ENCODE results near the gene FAM168B.

Gene FAM168B

GRCh38 chr2:131056932-131057287 is 36.4 kb downstream of the FAM168B start:
- Histone ChIP-seq H3K9me3 (ENCODE audit: control insufficient read depth, low read length) (no peaks in the 10 kb centered on the region), H3K4me1 (ENCODE audit: control insufficient read depth, insufficient read depth, low read length, poor library complexity, severe bottlenecking) (no peaks in the 10 kb centered on the region), H3K4me3 (ENCODE audit: insufficient read depth, low read depth, low read length, poor library complexity, severe bottlenecking) (no peak overlapping the region), H3K27ac (ENCODE audit: insufficient read depth, low read length, poor library complexity, severe bottlenecking) (no peak overlapping the region), H3K27me3 (replicated peaks; ENCODE audit: control insufficient read depth, insufficient read depth, low read length, poor library complexity, severe bottlenecking) (no peaks in the 10 kb centered on the region), H3K36me3 (ENCODE audit: control insufficient read depth, insufficient read depth, low read length) (peaks cover 63% of the 10 kb centered on the region)
- no peak for DNase-seq

- no peak for DNase-seq
- Histone ChIP-seq H3K4me1 (ENCODE audit: control insufficient read depth, insufficient read depth, low read length, poor library complexity, severe bottlenecking) (no peaks in the 10 kb centered on the region), H3K4me3 (ENCODE audit: insufficient read depth, low read depth, low read length, poor library complexity, severe bottlenecking) (no peak overlapping the region), H3K9me3 (ENCODE audit: control insufficient read depth, low read length) (no peaks in the 10 kb centered on the region), H3K27ac (ENCODE audit: insufficient read depth, low read length, poor library complexity, severe bottlenecking) (no peak overlapping the region), H3K36me3 (ENCODE audit: control insufficient read depth, insufficient read depth, low read length) (peaks cover 68% of the 10 kb centered on the region), H3K27me3 (replicated peaks; ENCODE audit: control insufficient read depth, insufficient read depth, low read length, poor library complexity, severe bottlenecking) (no peaks in the 10 kb centered on the region)
Observed at GRCh38 chr2:131056204-131056931, 36.9 kb downstream of the FAM168B start.

GRCh38 chr2:131055169-131056065 is 37.8 kb downstream of the FAM168B start:
- Histone ChIP-seq H3K9me3 (ENCODE audit: control insufficient read depth, low read length) (no peaks in the 10 kb centered on the region), H3K27ac (ENCODE audit: insufficient read depth, low read length, poor library complexity, severe bottlenecking) (no peak overlapping the region), H3K4me3 (ENCODE audit: insufficient read depth, low read depth, low read length, poor library complexity, severe bottlenecking) (no peak overlapping the region), H3K27me3 (replicated peaks; ENCODE audit: control insufficient read depth, insufficient read depth, low read length, poor library complexity, severe bottlenecking) (no peaks in the 10 kb centered on the region), H3K36me3 (ENCODE audit: control insufficient read depth, insufficient read depth, low read length) (peaks cover 78% of the 10 kb centered on the region), H3K4me1 (ENCODE audit: control insufficient read depth, insufficient read depth, low read length, poor library complexity, severe bottlenecking) (no peaks in the 10 kb centered on the region)
- no peak for DNase-seq

GRCh38 chr2:131054488-131054887 is 38.8 kb downstream of the FAM168B start:
- Histone ChIP-seq H3K36me3 (ENCODE audit: control insufficient read depth, insufficient read depth, low read length) (peaks cover 86% of the 10 kb centered on the region), H3K4me3 (ENCODE audit: insufficient read depth, low read depth, low read length, poor library complexity, severe bottlenecking) (no peak overlapping the region), H3K27ac (ENCODE audit: insufficient read depth, low read length, poor library complexity, severe bottlenecking) (no peak overlapping the region), H3K27me3 (replicated peaks; ENCODE audit: control insufficient read depth, insufficient read depth, low read length, poor library complexity, severe bottlenecking) (no peaks in the 10 kb centered on the region), H3K4me1 (ENCODE audit: control insufficient read depth, insufficient read depth, low read length, poor library complexity, severe bottlenecking) (no peaks in the 10 kb centered on the region), H3K9me3 (ENCODE audit: control insufficient read depth, low read length) (no peaks in the 10 kb centered on the region)
- DNase-seq: no peak

GRCh38 chr2:131052741-131053263 is 40.5 kb downstream of the FAM168B start:
- Histone ChIP-seq H3K4me3 (ENCODE audit: insufficient read depth, low read depth, low read length, poor library complexity, severe bottlenecking) (no peak overlapping the region), H3K36me3 (ENCODE audit: control insufficient read depth, insufficient read depth, low read length) (peaks cover 85% of the 10 kb centered on the region), H3K27ac (ENCODE audit: insufficient read depth, low read length, poor library complexity, severe bottlenecking) (no peak overlapping the region), H3K4me1 (ENCODE audit: control insufficient read depth, insufficient read depth, low read length, poor library complexity, severe bottlenecking) (no peaks in the 10 kb centered on the region), H3K9me3 (ENCODE audit: control insufficient read depth, low read length) (no peaks in the 10 kb centered on the region), H3K27me3 (replicated peaks; ENCODE audit: control insufficient read depth, insufficient read depth, low read length, poor library complexity, severe bottlenecking) (no peaks in the 10 kb centered on the region)
- DNase-seq: no peak

- Histone ChIP-seq H3K4me1 (ENCODE audit: control insufficient read depth, insufficient read depth, low read length, poor library complexity, severe bottlenecking) (no peaks in the 10 kb centered on the region), H3K36me3 (ENCODE audit: control insufficient read depth, insufficient read depth, low read length) (peaks cover 73% of the 10 kb centered on the region), H3K9me3 (ENCODE audit: control insufficient read depth, low read length) (no peaks in the 10 kb centered on the region), H3K27ac (ENCODE audit: insufficient read depth, low read length, poor library complexity, severe bottlenecking) (no peak overlapping the region), H3K27me3 (replicated peaks; ENCODE audit: control insufficient read depth, insufficient read depth, low read length, poor library complexity, severe bottlenecking) (no peaks in the 10 kb centered on the region), H3K4me3 (ENCODE audit: insufficient read depth, low read depth, low read length, poor library complexity, severe bottlenecking) (no peak overlapping the region)
- DNase-seq: no peak
Observed at GRCh38 chr2:131050896-131051295, 42.4 kb downstream of the FAM168B start.

GRCh38 chr2:131049150-131049718 is 44.0 kb downstream of the FAM168B start:
- Histone ChIP-seq H3K4me1 (ENCODE audit: control insufficient read depth, insufficient read depth, low read length, poor library complexity, severe bottlenecking) (no peaks in the 10 kb centered on the region), H3K9me3 (ENCODE audit: control insufficient read depth, low read length) (no peaks in the 10 kb centered on the region), H3K36me3 (ENCODE audit: control insufficient read depth, insufficient read depth, low read length) (peaks cover 56% of the 10 kb centered on the region), H3K27me3 (replicated peaks; ENCODE audit: control insufficient read depth, insufficient read depth, low read length, poor library complexity, severe bottlenecking) (no peaks in the 10 kb centered on the region), H3K27ac (ENCODE audit: insufficient read depth, low read length, poor library complexity, severe bottlenecking) (no peak overlapping the region), H3K4me3 (ENCODE audit: insufficient read depth, low read depth, low read length, poor library complexity, severe bottlenecking) (no peak overlapping the region)
- DNase-seq: no peak

GRCh38 chr2:131048641-131049040 is 44.6 kb downstream of the FAM168B start:
- H3K27ac ChIP-seq (ENCODE audit: insufficient read depth, low read length, poor library complexity, severe bottlenecking): no peak overlapping the region
- peaks cover 54% of the 10 kb centered on the region for H3K36me3 ChIP-seq (ENCODE audit: control insufficient read depth, insufficient read depth, low read length)
- DNase-seq: no peak
- H3K9me3 ChIP-seq (ENCODE audit: control insufficient read depth, low read length): no peaks in the 10 kb centered on the region
- H3K27me3 ChIP-seq (replicated peaks; ENCODE audit: control insufficient read depth, insufficient read depth, low read length, poor library complexity, severe bottlenecking): no peaks in the 10 kb centered on the region
- no peaks in the 10 kb centered on the region for H3K4me1 ChIP-seq (ENCODE audit: control insufficient read depth, insufficient read depth, low read length, poor library complexity, severe bottlenecking)
- H3K4me3 ChIP-seq (ENCODE audit: insufficient read depth, low read depth, low read length, poor library complexity, severe bottlenecking): no peak overlapping the region

GRCh38 chr2:131047920-131048560 is 45.2 kb downstream of the FAM168B start:
- no peak overlapping the region for H3K4me3 ChIP-seq (ENCODE audit: insufficient read depth, low read depth, low read length, poor library complexity, severe bottlenecking)
- H3K36me3 ChIP-seq (ENCODE audit: control insufficient read depth, insufficient read depth, low read length): peaks cover 48% of the 10 kb centered on the region

More at GRCh38 chr2:131047920-131048560, 45.2 kb downstream of the FAM168B start:
- H3K9me3 ChIP-seq (ENCODE audit: control insufficient read depth, low read length): no peaks in the 10 kb centered on the region
- no peaks in the 10 kb centered on the region for H3K4me1 ChIP-seq (ENCODE audit: control insufficient read depth, insufficient read depth, low read length, poor library complexity, severe bottlenecking)
- DNase-seq: no peak
- H3K27ac ChIP-seq (ENCODE audit: insufficient read depth, low read length, poor library complexity, severe bottlenecking): no peak overlapping the region
- H3K27me3 ChIP-seq (replicated peaks; ENCODE audit: control insufficient read depth, insufficient read depth, low read length, poor library complexity, severe bottlenecking): no peaks in the 10 kb centered on the region

Data from effector memory CD4-positive, alpha-beta T cell (primary cell).